ENCODE results near the gene CD300LB.

CD300LB gene

DNA sequence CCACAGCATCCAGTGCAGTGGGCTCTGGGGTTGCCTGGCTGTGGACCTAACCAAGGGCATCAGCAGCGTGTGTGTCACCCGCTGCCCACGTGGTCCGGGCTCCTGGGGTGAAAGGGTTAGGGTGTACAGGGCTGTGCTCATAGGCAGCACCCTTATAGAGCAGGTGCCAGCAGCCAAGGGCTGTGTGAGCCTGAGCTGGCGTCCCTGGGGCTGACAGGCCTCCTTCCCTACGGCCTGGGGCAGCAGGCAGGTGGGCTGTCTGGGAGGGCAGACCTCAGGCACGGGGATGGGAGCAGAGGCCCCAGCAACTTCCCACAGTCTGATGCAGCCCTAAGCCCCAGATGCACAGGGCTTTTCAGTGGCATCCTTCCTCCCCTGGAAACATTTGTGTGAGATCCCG lies 51.0 kb downstream of the CD300LB start:
- H3K27ac ChIP-seq, result no peak overlapping the region
- no peak overlapping the region for H2AFZ ChIP-seq
- no peak for TF ChIP-seq CTCF (IDR thresholded peaks at IDR 0.05)
- H3K4me1 ChIP-seq, result no peaks in the 10 kb centered on the region
- H3K9ac ChIP-seq, result no peak overlapping the region
- H3K4me2 ChIP-seq (ENCODE audit: low read length), result no peak overlapping the region
- H3K4me3 ChIP-seq (ENCODE audit: low read depth, low read length), result no peak overlapping the region
- no peaks in the 10 kb centered on the region for H3K27me3 ChIP-seq (ENCODE audit: control insufficient read depth, insufficient read depth, low read length)
- no peaks in the 10 kb centered on the region for H3K9me3 ChIP-seq (ENCODE audit: control insufficient read depth, low read length)
- H3K36me3 ChIP-seq (ENCODE audit: control insufficient read depth, insufficient read depth, low read length), result no peaks in the 10 kb centered on the region
- H3K79me2 ChIP-seq, result no peaks in the 10 kb centered on the region

GRCh38 chr17:74478420-74479100 lies 52.7 kb downstream of the CD300LB start:
- no peak overlapping the region for H3K4me3 ChIP-seq (ENCODE audit: low read depth, low read length)
- TF ChIP-seq CTCF (IDR thresholded peaks at IDR 0.05), result no peak
- no peaks in the 10 kb centered on the region for H3K36me3 ChIP-seq (ENCODE audit: control insufficient read depth, insufficient read depth, low read length)
- H3K4me1 ChIP-seq, result no peaks in the 10 kb centered on the region
- no peaks in the 10 kb centered on the region for H3K79me2 ChIP-seq
- no peak overlapping the region for H3K9ac ChIP-seq
- no peak overlapping the region for H3K4me2 ChIP-seq (ENCODE audit: low read length)
- no peak overlapping the region for H2AFZ ChIP-seq
- no peaks in the 10 kb centered on the region for H3K27me3 ChIP-seq (ENCODE audit: control insufficient read depth, insufficient read depth, low read length)
- H3K27ac ChIP-seq, result no peak overlapping the region
- no peaks in the 10 kb centered on the region for H3K9me3 ChIP-seq (ENCODE audit: control insufficient read depth, low read length)

DNA sequence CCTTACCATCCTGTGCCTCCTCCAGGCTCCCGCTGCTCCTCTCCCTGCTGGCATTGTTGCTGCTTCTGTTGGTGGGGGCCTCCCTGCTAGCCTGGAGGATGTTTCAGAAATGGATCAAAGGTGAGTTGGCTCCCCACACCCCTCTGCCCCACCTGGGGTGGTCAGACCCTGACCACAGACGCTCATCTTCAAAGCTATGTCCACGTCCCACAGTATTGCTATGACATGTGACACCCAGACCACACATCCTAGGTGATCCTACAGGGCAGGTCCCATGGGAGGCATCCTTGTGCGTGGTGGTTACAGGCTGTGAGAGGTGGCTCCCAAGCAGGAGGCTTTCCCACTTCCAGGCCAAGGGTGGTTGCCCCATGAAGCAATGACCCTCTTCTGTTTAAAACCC lies 53.9 kb downstream of the CD300LB start:
- Histone ChIP-seq H3K9me3 (ENCODE audit: control insufficient read depth, low read length) (no peaks in the 10 kb centered on the region), H3K79me2 (no peaks in the 10 kb centered on the region), H3K4me3 (ENCODE audit: low read depth, low read length) (no peak overlapping the region), H3K4me1 (no peaks in the 10 kb centered on the region), H3K27ac (no peak overlapping the region), H3K4me2 (ENCODE audit: low read length) (no peak overlapping the region), H3K9ac (no peak overlapping the region), H2AFZ (no peak overlapping the region), H3K27me3 (ENCODE audit: control insufficient read depth, insufficient read depth, low read length) (no peaks in the 10 kb centered on the region), H3K36me3 (ENCODE audit: control insufficient read depth, insufficient read depth, low read length) (no peaks in the 10 kb centered on the region)
- TF ChIP-seq CTCF (IDR thresholded peaks at IDR 0.05), result no peak

DNA sequence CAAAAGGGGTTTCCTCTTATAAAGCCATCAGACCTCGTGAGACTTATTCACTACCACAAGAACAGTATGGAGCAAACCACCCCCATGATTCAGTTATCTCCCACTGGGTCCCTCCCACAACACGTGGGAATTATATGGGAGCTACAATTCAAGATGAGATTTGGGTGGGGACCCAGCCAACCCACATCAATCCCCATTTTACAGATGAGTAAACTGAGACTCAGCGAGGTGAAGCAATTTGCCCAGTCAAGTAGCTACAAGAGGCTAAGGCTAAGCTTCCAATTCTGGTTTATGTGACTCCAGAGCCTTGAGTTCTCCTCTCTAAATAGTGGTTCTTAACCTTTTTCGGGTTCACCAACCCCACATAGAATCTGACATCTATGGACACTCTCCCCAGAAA lies 56.1 kb downstream of the CD300LB start:
- TF ChIP-seq CTCF (IDR thresholded peaks at IDR 0.05), result no peak
- H3K79me2 ChIP-seq, result no peaks in the 10 kb centered on the region
- no peaks in the 10 kb centered on the region for H3K36me3 ChIP-seq (ENCODE audit: control insufficient read depth, insufficient read depth, low read length)
- no peaks in the 10 kb centered on the region for H3K27me3 ChIP-seq (ENCODE audit: control insufficient read depth, insufficient read depth, low read length)
- no peak overlapping the region for H3K4me2 ChIP-seq (ENCODE audit: low read length)
- no peak overlapping the region for H3K9ac ChIP-seq
- no peaks in the 10 kb centered on the region for H3K9me3 ChIP-seq (ENCODE audit: control insufficient read depth, low read length)
- H3K4me3 ChIP-seq (ENCODE audit: low read depth, low read length), result no peak overlapping the region
- no peak overlapping the region for H2AFZ ChIP-seq
- no peaks in the 10 kb centered on the region for H3K4me1 ChIP-seq
- no peak overlapping the region for H3K27ac ChIP-seq

Data from parathyroid adenoma (tissue), 2 donors.